Keratinocyte (primary cell): Measurements from ENCODE around the gene ZNF860. TPM values are rescaled to one million over a fixed set of nuclear protein-coding genes. Genes with fewer than 3 reads are reported as not detected.

Experiments used
- DNase-seq: peaks from one replicate; pipeline ENCODE4 v3.0.0-alpha.2; 2011; ENCODE audit warnings: low read depth, missing footprints, low spot score
- FAIRE-seq: peaks from 2 replicates; lab custom pipeline; 2011; peaks lifted over from hg19 to GRCh38; lab: Jason Lieb, UNC
- H2AFZ ChIP-seq: 2 replicates; pipeline ENCODE4 v1.6.0; 2012; ENCODE audit warnings: low read length, control low read depth, inconsistent platforms; ENCODE audit not compliant: control insufficient read depth
- H3K27ac ChIP-seq: 2 replicates; pipeline ENCODE4 v1.5.1; 2011; ENCODE audit warnings: low read length; ENCODE audit not compliant: control insufficient read depth, insufficient read depth
- H3K27me3 ChIP-seq: 3 replicates; pipeline ENCODE4 v1.6.0; 2011; ENCODE audit warnings: low read length; ENCODE audit not compliant: control insufficient read depth, insufficient read depth; ENCODE audit errors: extremely low read depth
- H3K36me3 ChIP-seq, 2 experiments: 2 replicates in 1 of 2; 3 replicates in 1 of 2; pipeline ENCODE4 v1.5.1; 2011; ENCODE audit warnings: low read length in 2 of 2, mild to moderate bottlenecking in 1 of 2; ENCODE audit not compliant: control insufficient read depth in 2 of 2, insufficient read depth in 2 of 2; ENCODE audit errors: extremely low read depth in 1 of 2
- H3K4me1 ChIP-seq: 3 replicates; pipeline ENCODE4 v1.5.1; 2011; ENCODE audit warnings: low read length; ENCODE audit not compliant: control insufficient read depth, insufficient read depth; ENCODE audit errors: extremely low read depth
- H3K4me2 ChIP-seq: 3 replicates; pipeline ENCODE4 v1.6.0; 2011; ENCODE audit warnings: low read depth, low read length; ENCODE audit not compliant: control insufficient read depth, insufficient read depth; ENCODE audit errors: extremely low read depth
- H3K4me3 ChIP-seq, 3 experiments: fragments of 200-600 bp in 1 of 3; sonication (generic) in 1 of 3; 2 replicates in 2 of 3; 3 replicates in 1 of 3; pipeline ENCODE4 v1.5.1; 2011 to 2016; ENCODE audit warnings: low read length in 3 of 3, mild to moderate bottlenecking in 3 of 3, control low read depth in 2 of 3, inconsistent platforms in 1 of 3, low read depth in 1 of 3, mixed read lengths in 1 of 3, mixed run types in 1 of 3, moderate library complexity in 1 of 3; ENCODE audit not compliant: control insufficient read depth in 2 of 3, insufficient read depth in 2 of 3; ENCODE audit errors: extremely low read depth in 1 of 3
- H3K79me2 ChIP-seq: 2 replicates; pipeline ENCODE4 v1.6.0; 2012; ENCODE audit warnings: low read length; ENCODE audit not compliant: control insufficient read depth, insufficient read depth
- H3K9ac ChIP-seq: 3 replicates; pipeline ENCODE4 v1.6.0; 2011; ENCODE audit warnings: low read length; ENCODE audit not compliant: control insufficient read depth, insufficient read depth; ENCODE audit errors: extremely low read depth
- H3K9me1 ChIP-seq: 3 replicates; pipeline ENCODE4 v1.6.0; 2011; ENCODE audit warnings: low read length; ENCODE audit not compliant: control insufficient read depth, insufficient read depth; ENCODE audit errors: extremely low read depth
- H3K9me3 ChIP-seq: 2 replicates; pipeline ENCODE4 v1.5.1; 2012; ENCODE audit warnings: low read depth, low read length; ENCODE audit not compliant: control insufficient read depth
- H4K20me1 ChIP-seq: 3 replicates; pipeline ENCODE4 v1.6.0; 2011; ENCODE audit warnings: low read length; ENCODE audit not compliant: control insufficient read depth, insufficient read depth; ENCODE audit errors: extremely low read depth
- CTCF ChIP-seq, 3 experiments: IDR thresholded peaks in 1 of 3; conservative IDR thresholded peaks in 1 of 3; optimal IDR thresholded peaks in 1 of 3; 2 replicates in 2 of 3; 3 replicates in 1 of 3; pipeline versions ENCODE3 to v1.5.1; 2011; ENCODE audit warnings: low read length in 3 of 3, mild to moderate bottlenecking in 3 of 3, moderate library complexity in 2 of 3, control low read depth in 1 of 3, inconsistent platforms in 1 of 3; ENCODE audit not compliant: insufficient read depth in 2 of 3; ENCODE audit errors: extremely low read depth in 1 of 3
- EZH2 ChIP-seq: IDR thresholded peaks from one replicate; pipeline ENCODE4 v1.6.1; 2012; ENCODE audit warnings: inconsistent platforms, mild to moderate bottlenecking, low read length, moderate library complexity
- dilution Hi-C: fragments of 300-500 bp; cut with MboI; formaldehyde crosslinking; loops from one replicate; pipeline ENCODE4 v1.7.0; 2020; ENCODE audit warnings: low sequenced_read_pairs; ENCODE audit not compliant: extremely low pct_ligation_motif_present
- polyA plus RNA-seq, 5 experiments: library from polyadenylated mRNA; depleted of rRNA in 3 of 5; stranded (reverse) in 3 of 5; stranded (forward) in 1 of 5; unstranded in 1 of 5; fragments of >200 nt; gene quantifications; 1 replicate in 1 of 5; 2 replicates in 3 of 5; 3 replicates in 1 of 5; pipeline versions ENCODE4 v1.2.1 to v1.2.3, GENCODE V29; 2011 to 2012; ENCODE audit warnings: missing spikeins in 2 of 5, low read depth in 1 of 5, low replicate concordance in 1 of 5

The ZNF860 gene
- polyA plus RNA-seq, 1 donor (not counting 4 experiments of a cell fraction or from before 2014, with no cell fraction given) = 10.3 TPM

DNA sequence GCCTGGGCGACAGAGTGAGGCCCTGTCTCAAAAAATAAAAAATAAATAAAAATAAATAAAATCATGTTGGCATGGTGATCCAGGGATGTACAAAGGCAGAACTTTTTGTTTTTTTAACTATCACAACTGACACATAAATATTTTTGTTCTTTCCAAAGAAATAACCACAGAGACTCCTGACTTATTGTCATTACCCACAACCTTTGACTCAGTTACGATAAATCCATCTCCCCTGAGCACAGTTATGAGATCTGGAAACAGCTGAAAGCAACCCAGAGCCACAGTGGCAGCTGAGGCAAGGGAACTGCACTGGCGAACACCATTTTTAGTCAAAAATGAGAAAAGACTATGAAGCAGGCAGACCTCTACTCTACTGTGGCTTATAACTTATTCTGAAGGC lies 24.4 kb upstream of the ZNF860 start:
- H3K27ac ChIP-seq = no peak overlapping the region
- peaks cover 1 to 4% of the 10 kb centered on the region in 2 experiments for H3K36me3 ChIP-seq
- H3K9me3 ChIP-seq = peaks cover 5% of the 10 kb centered on the region
- FAIRE-seq (no peak), DNase-seq (no peak)
- H3K4me3 ChIP-seq = no peak overlapping the region
- dilution Hi-C loops = no loop called here
- H2AFZ ChIP-seq = no peak overlapping the region
- H4K20me1 ChIP-seq = peaks cover 2% of the 10 kb centered on the region
- peaks cover 98% of the 10 kb centered on the region for H3K79me2 ChIP-seq
- H3K9me1 ChIP-seq = no peaks in the 10 kb centered on the region
- H3K4me1 ChIP-seq = peaks cover 26% of the 10 kb centered on the region
- no peaks in the 10 kb centered on the region for H3K27me3 ChIP-seq
- no peak overlapping the region for H3K9ac ChIP-seq
- no peak overlapping the region for H3K4me2 ChIP-seq
- no peak for TF ChIP-seq EZH2
- no peak for TF ChIP-seq CTCF (optimal IDR thresholded peaks at IDR 0.05 in 1 of 3, IDR thresholded peaks at IDR 0.05 in 1 of 3, conservative IDR thresholded peaks at IDR 0.05 in 1 of 3; ENCODE audit: extremely low read depth in 1 of 3, insufficient read depth in 2 of 3, low read length in 3 of 3)

DNA sequence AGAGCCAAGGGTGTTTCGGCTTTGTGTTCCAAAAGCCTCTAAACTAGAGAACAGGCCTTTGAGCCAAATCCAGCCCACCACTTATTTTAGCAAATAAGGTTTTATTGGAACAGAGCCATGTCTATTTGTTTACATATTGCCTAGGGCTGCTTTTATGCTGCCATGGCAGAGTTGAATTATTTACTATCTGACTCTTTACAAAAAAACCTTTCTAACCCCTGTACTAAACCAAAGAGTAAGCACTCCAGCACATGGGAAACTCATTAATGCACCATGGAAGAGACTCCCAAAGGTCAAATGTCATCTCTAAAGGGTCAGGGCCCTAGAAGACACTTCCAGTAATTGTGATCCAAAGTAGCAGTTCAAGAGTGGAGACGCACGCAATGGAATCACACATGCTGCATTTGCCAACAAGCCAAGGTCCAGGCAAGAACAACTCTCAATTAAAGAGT lies 22.8 kb upstream of the ZNF860 start:
- no peaks in the 10 kb centered on the region for H3K27me3 ChIP-seq
- peaks cover 98% of the 10 kb centered on the region for H3K79me2 ChIP-seq
- peaks cover 4% of the 10 kb centered on the region for H4K20me1 ChIP-seq
- no peak for DNase-seq
- no peak overlapping the region for H2AFZ ChIP-seq
- no peak overlapping the region for H3K9ac ChIP-seq
- H3K36me3 ChIP-seq = peaks cover 1 to 4% of the 10 kb centered on the region in 2 experiments
- no peak overlapping the region for H3K4me3 ChIP-seq
- dilution Hi-C loops = no loop called here
- H3K27ac ChIP-seq = no peak overlapping the region
- H3K4me2 ChIP-seq = no peak overlapping the region
- H3K9me3 ChIP-seq = peaks cover 5% of the 10 kb centered on the region
- TF ChIP-seq EZH2 (no peak), CTCF (optimal IDR thresholded peaks at IDR 0.05 in 1 of 3, IDR thresholded peaks at IDR 0.05 in 1 of 3, conservative IDR thresholded peaks at IDR 0.05 in 1 of 3; ENCODE audit: extremely low read depth in 1 of 3, insufficient read depth in 2 of 3, low read length in 3 of 3) (no peak)
- H3K9me1 ChIP-seq = no peaks in the 10 kb centered on the region
- H3K4me1 ChIP-seq = peaks cover 37% of the 10 kb centered on the region
- FAIRE-seq = no peak
